Fibroblast of lung (primary cell): ENCODE results near the gene PFDN2. TPM values are rescaled to one million over a fixed set of nuclear protein-coding genes. Genes with fewer than 3 reads are reported as not detected.

ENCODE experiments used
- DNase-seq, 2 donors: peaks; one replicate each; pipeline versions ENCODE4 v3.0.0 to v3.0.0-alpha.2; 2010; ENCODE audit warnings: low read depth in 2 of 2
- H2AFZ ChIP-seq: 2 replicates; pipeline ENCODE4 v1.5.1; 2012; ENCODE audit warnings: low read length, control low read depth, inconsistent platforms
- H3K27ac ChIP-seq: 2 replicates; pipeline ENCODE4 v1.5.1; 2011; ENCODE audit warnings: low read length, control low read depth; ENCODE audit not compliant: insufficient read depth
- H3K27me3 ChIP-seq: 2 replicates; pipeline ENCODE4 v1.5.1; 2011; ENCODE audit warnings: mild to moderate bottlenecking, low read length; ENCODE audit not compliant: control insufficient read depth, insufficient read depth
- H3K36me3 ChIP-seq: 2 replicates; pipeline ENCODE4 v1.5.1; 2011; ENCODE audit warnings: low read length; ENCODE audit not compliant: control insufficient read depth, insufficient read depth
- H3K4me1 ChIP-seq: 2 replicates; pipeline ENCODE4 v1.5.1; 2011; ENCODE audit warnings: low read length; ENCODE audit not compliant: control insufficient read depth, insufficient read depth; ENCODE audit errors: extremely low read depth
- H3K4me2 ChIP-seq: 2 replicates; pipeline ENCODE4 v1.5.1; 2011; ENCODE audit warnings: low read length, control low read depth; ENCODE audit not compliant: insufficient read depth; ENCODE audit errors: extremely low read depth
- H3K4me3 ChIP-seq, 4 experiments: fragments of 200-600 bp in 1 of 4; sonication (generic) in 1 of 4; replicated peaks in 1 of 4; 2 replicates each; pipeline ENCODE4 v1.5.1; 2011 to 2016; ENCODE audit warnings: low read length in 4 of 4, low read depth in 3 of 4, mild to moderate bottlenecking in 3 of 4, control low read depth in 2 of 4, inconsistent platforms in 1 of 4, mixed read lengths in 1 of 4; ENCODE audit not compliant: insufficient read depth in 1 of 4; ENCODE audit errors: control extremely low read depth in 1 of 4
- H3K79me2 ChIP-seq: 2 replicates; pipeline ENCODE4 v1.5.1; 2012; ENCODE audit warnings: mild to moderate bottlenecking, low read length, inconsistent platforms; ENCODE audit not compliant: control insufficient read depth, insufficient read depth
- H3K9ac ChIP-seq: 2 replicates; pipeline ENCODE4 v1.5.1; 2011; ENCODE audit warnings: mild to moderate bottlenecking, low read length, control low read depth; ENCODE audit not compliant: insufficient read depth
- H3K9me3 ChIP-seq: 2 replicates; pipeline ENCODE4 v1.5.1; 2012; ENCODE audit warnings: low read depth, low read length; ENCODE audit not compliant: control insufficient read depth, insufficient read depth
- H4K20me1 ChIP-seq: 2 replicates; pipeline ENCODE4 v1.5.1; 2011; ENCODE audit warnings: low read length; ENCODE audit not compliant: control insufficient read depth, insufficient read depth; ENCODE audit errors: extremely low read depth
- EZH2 ChIP-seq: IDR thresholded peaks from 2 replicates; pipeline ENCODE4 v1.5.1; 2012; ENCODE audit warnings: low read length, control low read depth, mild to moderate bottlenecking; ENCODE audit errors: missing control alignments
- polyA plus RNA-seq, 2 donors: library from polyadenylated mRNA; depleted of rRNA in 1 of 2; stranded (reverse) in 1 of 2; unstranded in 1 of 2; fragments of >200 nt; gene quantifications; 2 replicates each; pipeline ENCODE4 v1.2.1, GENCODE V29; 2011 to 2012; ENCODE audit warnings: missing spikeins in 1 of 2
- total RNA-seq: library from RNA; depleted of rRNA; stranded (reverse); fragments of >200 nt; gene quantifications from 2 replicates; pipeline ENCODE4 v1.2.1, GENCODE V29; 2014
- TF ChIP-seq, protein P1 (sequence below), 2 donors: IDR thresholded peaks in 1 of 2; conservative IDR thresholded peaks in 1 of 2; 1 replicate in 1 of 2; 2 replicates in 1 of 2; pipeline ENCODE4 v1.5.1; 2011 to 2012; ENCODE audit warnings: low read length in 2 of 2, control low read depth in 1 of 2, inconsistent platforms in 1 of 2, low read depth in 1 of 2, mild to moderate bottlenecking in 1 of 2

The PFDN2 gene
- total and polyA plus RNA-seq, 2 donors (not counting 1 experiment from before 2014, with no cell fraction given): 39.6 to 145 TPM

DNA sequence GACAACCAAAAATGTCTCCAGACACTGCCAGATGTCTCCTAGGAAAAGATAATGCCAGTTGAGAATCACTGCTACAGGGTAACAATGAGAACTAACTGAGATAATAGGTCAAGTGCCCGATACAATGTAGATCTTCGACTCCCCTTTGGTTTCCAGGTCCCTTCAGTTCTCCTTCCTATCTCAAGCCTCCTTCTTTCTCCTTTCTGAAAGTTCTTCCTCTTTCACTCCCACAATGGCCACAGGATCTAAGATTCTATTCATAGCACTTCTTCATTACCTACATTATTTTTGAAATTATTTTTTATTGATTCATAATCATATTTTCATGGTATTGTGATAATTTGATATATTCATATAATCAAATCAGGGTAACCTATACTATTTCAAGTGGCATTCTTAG lies 6.3 kb downstream of the PFDN2 start:
- H3K4me2 ChIP-seq: no peak overlapping the region
- no peak overlapping the region for H3K4me3 ChIP-seq
- H3K9ac ChIP-seq: no peak overlapping the region
- no peak overlapping the region for H3K27ac ChIP-seq
- H3K79me2 ChIP-seq: peaks cover 66% of the 10 kb centered on the region
- H4K20me1 ChIP-seq: peaks cover 2% of the 10 kb centered on the region
- no peak for DNase-seq
- peaks cover 2% of the 10 kb centered on the region for H3K36me3 ChIP-seq
- H2AFZ ChIP-seq: no peak overlapping the region
- no peak for TF ChIP-seq EZH2
- TF ChIP-seq, protein P1, sequence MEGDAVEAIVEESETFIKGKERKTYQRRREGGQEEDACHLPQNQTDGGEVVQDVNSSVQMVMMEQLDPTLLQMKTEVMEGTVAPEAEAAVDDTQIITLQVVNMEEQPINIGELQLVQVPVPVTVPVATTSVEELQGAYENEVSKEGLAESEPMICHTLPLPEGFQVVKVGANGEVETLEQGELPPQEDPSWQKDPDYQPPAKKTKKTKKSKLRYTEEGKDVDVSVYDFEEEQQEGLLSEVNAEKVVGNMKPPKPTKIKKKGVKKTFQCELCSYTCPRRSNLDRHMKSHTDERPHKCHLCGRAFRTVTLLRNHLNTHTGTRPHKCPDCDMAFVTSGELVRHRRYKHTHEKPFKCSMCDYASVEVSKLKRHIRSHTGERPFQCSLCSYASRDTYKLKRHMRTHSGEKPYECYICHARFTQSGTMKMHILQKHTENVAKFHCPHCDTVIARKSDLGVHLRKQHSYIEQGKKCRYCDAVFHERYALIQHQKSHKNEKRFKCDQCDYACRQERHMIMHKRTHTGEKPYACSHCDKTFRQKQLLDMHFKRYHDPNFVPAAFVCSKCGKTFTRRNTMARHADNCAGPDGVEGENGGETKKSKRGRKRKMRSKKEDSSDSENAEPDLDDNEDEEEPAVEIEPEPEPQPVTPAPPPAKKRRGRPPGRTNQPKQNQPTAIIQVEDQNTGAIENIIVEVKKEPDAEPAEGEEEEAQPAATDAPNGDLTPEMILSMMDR (conservative IDR thresholded peaks at IDR 0.05 in 1 of 2, IDR thresholded peaks at IDR 0.05 in 1 of 2; ENCODE audit: low read depth in 1 of 2, low read length in 2 of 2): no peak
- no peaks in the 10 kb centered on the region for H3K9me3 ChIP-seq
- H3K4me1 ChIP-seq: peaks cover 4% of the 10 kb centered on the region
- no peaks in the 10 kb centered on the region for H3K27me3 ChIP-seq

DNA sequence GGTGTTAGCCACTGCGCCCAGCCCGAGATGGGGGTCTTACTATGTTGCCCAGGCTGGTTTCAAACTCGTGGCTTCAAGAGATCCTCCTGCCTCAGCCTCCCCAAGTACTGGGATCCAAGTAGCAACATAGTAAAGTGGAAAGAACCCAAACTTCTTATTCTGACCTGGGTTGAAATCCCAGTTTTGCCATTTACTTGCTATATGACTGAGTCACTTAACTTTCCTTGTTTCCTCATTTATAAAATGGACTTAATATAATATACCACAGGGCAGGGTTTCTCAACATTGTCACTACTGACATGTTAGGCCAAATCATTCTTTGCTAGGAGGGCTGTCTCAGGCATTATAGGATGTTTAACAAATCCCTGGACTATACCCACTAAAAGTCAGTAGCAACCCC lies 6.7 kb downstream of the PFDN2 start:
- Histone ChIP-seq H3K36me3 (peaks cover 2% of the 10 kb centered on the region), H3K4me1 (peaks cover 3% of the 10 kb centered on the region), H3K9me3 (no peaks in the 10 kb centered on the region), H3K9ac (no peak overlapping the region), H2AFZ (no peak overlapping the region), H3K4me3 (no peak overlapping the region), H4K20me1 (peaks cover 2% of the 10 kb centered on the region), H3K27me3 (no peaks in the 10 kb centered on the region), H3K27ac (no peak overlapping the region), H3K4me2 (no peak overlapping the region), H3K79me2 (peaks cover 64% of the 10 kb centered on the region)
- no peak for DNase-seq
- TF ChIP-seq, protein P1 (conservative IDR thresholded peaks at IDR 0.05 in 1 of 2, IDR thresholded peaks at IDR 0.05 in 1 of 2; ENCODE audit: low read depth in 1 of 2, low read length in 2 of 2): no peak
- TF ChIP-seq EZH2: no peak

DNA sequence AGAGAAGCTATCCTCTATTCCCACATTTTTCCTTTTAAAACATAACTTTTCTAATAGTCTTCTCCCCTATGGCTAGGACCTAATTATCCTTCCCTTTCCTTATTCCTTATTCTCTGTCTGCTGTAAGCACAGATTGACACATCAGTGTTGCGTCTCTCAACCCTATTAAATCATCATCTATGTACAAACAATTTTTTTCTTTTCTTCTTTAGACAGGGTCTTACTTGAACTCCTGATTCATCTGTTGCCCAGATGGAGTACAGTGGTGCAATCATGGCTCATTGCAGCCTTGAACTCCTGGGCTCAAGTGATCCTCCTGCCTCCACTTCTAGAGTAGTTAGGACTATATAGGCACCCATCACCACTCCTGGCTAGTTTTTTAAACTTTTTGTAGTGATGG lies 11.4 kb downstream of the PFDN2 start:
- Histone ChIP-seq H3K4me1 (no peaks in the 10 kb centered on the region), H3K27ac (no peak overlapping the region)

More for the DNA sequence above, 11.4 kb downstream of the PFDN2 start:
- peaks cover 4% of the 10 kb centered on the region for H3K36me3 ChIP-seq
- H4K20me1 ChIP-seq: no peaks in the 10 kb centered on the region
- TF ChIP-seq EZH2: no peak
- TF ChIP-seq, protein P1 (conservative IDR thresholded peaks at IDR 0.05 in 1 of 2, IDR thresholded peaks at IDR 0.05 in 1 of 2; ENCODE audit: low read depth in 1 of 2, low read length in 2 of 2): no peak
- H3K9ac ChIP-seq: no peak overlapping the region
- no peak overlapping the region for H3K4me3 ChIP-seq
- H3K27me3 ChIP-seq: no peaks in the 10 kb centered on the region
- H3K79me2 ChIP-seq: peaks cover 38% of the 10 kb centered on the region
- DNase-seq: no peak
- H2AFZ ChIP-seq: no peak overlapping the region
- no peaks in the 10 kb centered on the region for H3K9me3 ChIP-seq
- H3K4me2 ChIP-seq: no peak overlapping the region
